GM21360 (cell line): Measurements from ENCODE around the gene SNX25.

Experiments used
- ATAC-seq: cut with Tn5 transposase; IDR thresholded peaks from one replicate; pipeline ENCODE4 v1.9.1; 2021; ENCODE audit warnings: mild to moderate bottlenecking, moderate library complexity; ENCODE audit not compliant: unreplicated experiment

Gene SNX25

GRCh38 chr4:185259719-185260118, 50.3 kb downstream of the SNX25 start:
- ATAC-seq, result no peak

GRCh38 chr4:185261946-185262345, 52.5 kb downstream of the SNX25 start:
- ATAC-seq, result no peak

GRCh38 chr4:185263419-185263818, 54.0 kb downstream of the SNX25 start:
- ATAC-seq, result peak; percentile 77

GRCh38 chr4:185265942-185266341, 56.5 kb downstream of the SNX25 start:
- ATAC-seq, result peak; percentile 71

GRCh38 chr4:185269286-185269685, 59.9 kb downstream of the SNX25 start:
- ATAC-seq, result no peak

GRCh38 chr4:185270037-185270436, 60.6 kb downstream of the SNX25 start:
- ATAC-seq, result no peak

- no peak for ATAC-seq
These were observed 61.5 kb downstream of the SNX25 start for GRCh38 chr4:185270885-185271284.

- no peak for ATAC-seq
These were observed 62.8 kb downstream of the SNX25 start for GRCh38 chr4:185272245-185272644.

GRCh38 chr4:185275501-185275900, 66.1 kb downstream of the SNX25 start:
- ATAC-seq, result no peak

- no peak for ATAC-seq
These were observed 66.6 kb downstream of the SNX25 start for GRCh38 chr4:185276036-185276435.

GRCh38 chr4:185278716-185279115, 69.3 kb downstream of the SNX25 start:
- no peak for ATAC-seq

GRCh38 chr4:185280608-185281007, 71.2 kb downstream of the SNX25 start:
- no peak for ATAC-seq

- ATAC-seq, result no peak
These were observed 73.6 kb downstream of the SNX25 start for GRCh38 chr4:185282968-185283367.

GRCh38 chr4:185283723-185284122, 74.3 kb downstream of the SNX25 start:
- ATAC-seq, result no peak

- no peak for ATAC-seq
These were observed 76.4 kb downstream of the SNX25 start for GRCh38 chr4:185285632-185286393.

- no peak for ATAC-seq
These were observed 77.2 kb downstream of the SNX25 start for GRCh38 chr4:185286571-185286970.

- no peak for ATAC-seq
These were observed 77.6 kb downstream of the SNX25 start for GRCh38 chr4:185287031-185287430.

- no peak for ATAC-seq
These were observed 80.7 kb downstream of the SNX25 start for GRCh38 chr4:185290018-185290607.

- no peak for ATAC-seq
These were observed 81.3 kb downstream of the SNX25 start for GRCh38 chr4:185290656-185291055.

GRCh38 chr4:185293202-185293601, 83.8 kb downstream of the SNX25 start:
- no peak for ATAC-seq

GRCh38 chr4:185296665-185297460, 87.5 kb downstream of the SNX25 start:
- ATAC-seq, result no peak
